OCI-LY1 (cell line): ENCODE measurements around the gene IL31RA.

Experiments
- H2AFZ ChIP-seq: fragments of 200-600 bp; sonication (generic), shearing (Covaris generic); 2 replicates; pipeline ENCODE4 v1.6.0; 2014; ENCODE audit warnings: antibody characterized with exemption, mild to moderate bottlenecking, low read length
- H3F3A ChIP-seq: fragments of 200-600 bp; sonication (generic), shearing (Covaris generic); 2 replicates; pipeline ENCODE4 v1.6.0; 2014; ENCODE audit warnings: mild to moderate bottlenecking, antibody characterized with exemption, low read length, moderate library complexity; ENCODE audit not compliant: insufficient read depth
- H3K27ac ChIP-seq: fragments of 200-600 bp; sonication (generic); 2 replicates; pipeline ENCODE4 v1.5.1; 2014; ENCODE audit warnings: low read length, mixed run types, mild to moderate bottlenecking, low read depth; ENCODE audit not compliant: poor library complexity, severe bottlenecking
- H3K27me3 ChIP-seq: fragments of 200-600 bp; sonication (generic); 2 replicates; pipeline ENCODE4 v1.6.0; 2014; ENCODE audit warnings: antibody characterized with exemption, mild to moderate bottlenecking, low read length, moderate library complexity; ENCODE audit not compliant: insufficient read depth
- H3K36me3 ChIP-seq: fragments of 200-600 bp; sonication (generic); 2 replicates; pipeline ENCODE4 v1.6.1; 2014; ENCODE audit warnings: mild to moderate bottlenecking, antibody characterized with exemption, low read length, moderate library complexity, mixed read lengths; ENCODE audit not compliant: insufficient read depth
- H3K4me1 ChIP-seq: fragments of 200-600 bp; sonication (generic); 2 replicates; pipeline ENCODE4 v1.5.1; 2014; ENCODE audit warnings: mild to moderate bottlenecking, low read length, moderate library complexity; ENCODE audit not compliant: insufficient read depth, severe bottlenecking
- H3K4me2 ChIP-seq: fragments of 200-600 bp; sonication (generic), shearing (Covaris generic); 2 replicates; pipeline ENCODE4 v1.6.1; 2014; ENCODE audit warnings: low read length
- H3K4me3 ChIP-seq: fragments of 200-600 bp; sonication (generic); 2 replicates; pipeline ENCODE4 v1.5.1; 2014; ENCODE audit warnings: low read length, low read depth, mild to moderate bottlenecking, mixed read lengths; ENCODE audit not compliant: poor library complexity, severe bottlenecking
- H3K79me2 ChIP-seq: fragments of 200-600 bp; shearing (Covaris generic); 2 replicates; pipeline ENCODE4 v1.6.1; 2016; ENCODE audit warnings: mixed run types, low read length, mixed read lengths; ENCODE audit not compliant: insufficient read depth
- H3K9ac ChIP-seq: fragments of 200-600 bp; sonication (generic), shearing (Covaris generic); 2 replicates; pipeline ENCODE4 v1.6.1; 2014; ENCODE audit warnings: mild to moderate bottlenecking, low read length, mixed read lengths
- H3K9me2 ChIP-seq: fragments of 200-600 bp; sonication (generic), shearing (Covaris generic); 2 replicates; pipeline ENCODE4 v1.6.1; 2014; ENCODE audit warnings: low read depth, mild to moderate bottlenecking, low read length, mixed read lengths
- H3K9me3 ChIP-seq: fragments of 200-600 bp; shearing (Covaris generic); 2 replicates; pipeline ENCODE4 v1.6.1; 2014; ENCODE audit warnings: low read length, mixed read lengths
- H4K20me1 ChIP-seq: fragments of 200-600 bp; sonication (generic), shearing (Covaris generic); 2 replicates; pipeline ENCODE4 v1.6.0; 2016; ENCODE audit warnings: mild to moderate bottlenecking, low read length; ENCODE audit not compliant: insufficient read depth
- EZH2 ChIP-seq: fragments of 200-600 bp; sonication (generic), shearing (Covaris generic); IDR thresholded peaks from 2 replicates; pipeline ENCODE4 v1.8.0; 2017; ENCODE audit warnings: borderline replicate concordance, mixed run types, mild to moderate bottlenecking, antibody characterized with exemption, low read length, moderate library complexity, mixed read lengths
- TF ChIP-seq, protein P1 (sequence below): fragments of 200-600 bp; sonication (generic), shearing (Covaris generic); IDR thresholded peaks from 2 replicates; pipeline ENCODE4 v1.5.1; 2017; ENCODE audit warnings: mild to moderate bottlenecking, antibody characterized with exemption, low read length, moderate library complexity, mixed read lengths

Gene IL31RA

DNA sequence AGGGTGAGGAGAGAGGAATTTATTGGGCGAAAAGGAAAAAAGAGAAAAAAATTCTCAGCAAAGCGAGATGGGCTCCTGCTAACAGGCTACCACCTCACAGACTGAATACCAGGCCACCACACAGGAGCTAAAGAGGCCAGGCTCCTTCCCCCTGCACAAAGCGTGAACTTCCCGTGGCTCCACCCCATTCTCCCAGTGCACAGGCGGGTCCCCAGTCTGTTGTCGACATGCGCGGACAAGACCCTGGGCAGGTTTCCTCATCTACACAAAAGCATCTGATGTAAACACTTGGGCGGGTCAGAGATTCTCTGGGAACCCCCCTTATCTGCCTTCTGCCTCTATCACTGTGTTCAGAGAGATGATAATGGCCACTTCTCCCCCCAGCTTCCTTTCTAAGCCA lies 34.2 kb downstream of the IL31RA start:
- Histone ChIP-seq H2AFZ (no peak overlapping the region), H3F3A (no peaks in the 10 kb centered on the region), H3K9ac (no peak overlapping the region), H3K4me3 (no peak overlapping the region), H3K27me3 (no peaks in the 10 kb centered on the region), H3K27ac (no peak overlapping the region), H3K9me3 (no peaks in the 10 kb centered on the region), H3K79me2 (no peaks in the 10 kb centered on the region), H4K20me1 (no peaks in the 10 kb centered on the region), H3K36me3 (no peaks in the 10 kb centered on the region), H3K4me1 (no peaks in the 10 kb centered on the region), H3K4me2 (no peak overlapping the region), H3K9me2 (no peaks in the 10 kb centered on the region)
- TF ChIP-seq, protein P1, sequence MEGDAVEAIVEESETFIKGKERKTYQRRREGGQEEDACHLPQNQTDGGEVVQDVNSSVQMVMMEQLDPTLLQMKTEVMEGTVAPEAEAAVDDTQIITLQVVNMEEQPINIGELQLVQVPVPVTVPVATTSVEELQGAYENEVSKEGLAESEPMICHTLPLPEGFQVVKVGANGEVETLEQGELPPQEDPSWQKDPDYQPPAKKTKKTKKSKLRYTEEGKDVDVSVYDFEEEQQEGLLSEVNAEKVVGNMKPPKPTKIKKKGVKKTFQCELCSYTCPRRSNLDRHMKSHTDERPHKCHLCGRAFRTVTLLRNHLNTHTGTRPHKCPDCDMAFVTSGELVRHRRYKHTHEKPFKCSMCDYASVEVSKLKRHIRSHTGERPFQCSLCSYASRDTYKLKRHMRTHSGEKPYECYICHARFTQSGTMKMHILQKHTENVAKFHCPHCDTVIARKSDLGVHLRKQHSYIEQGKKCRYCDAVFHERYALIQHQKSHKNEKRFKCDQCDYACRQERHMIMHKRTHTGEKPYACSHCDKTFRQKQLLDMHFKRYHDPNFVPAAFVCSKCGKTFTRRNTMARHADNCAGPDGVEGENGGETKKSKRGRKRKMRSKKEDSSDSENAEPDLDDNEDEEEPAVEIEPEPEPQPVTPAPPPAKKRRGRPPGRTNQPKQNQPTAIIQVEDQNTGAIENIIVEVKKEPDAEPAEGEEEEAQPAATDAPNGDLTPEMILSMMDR: no peak
- no peak for TF ChIP-seq EZH2

DNA sequence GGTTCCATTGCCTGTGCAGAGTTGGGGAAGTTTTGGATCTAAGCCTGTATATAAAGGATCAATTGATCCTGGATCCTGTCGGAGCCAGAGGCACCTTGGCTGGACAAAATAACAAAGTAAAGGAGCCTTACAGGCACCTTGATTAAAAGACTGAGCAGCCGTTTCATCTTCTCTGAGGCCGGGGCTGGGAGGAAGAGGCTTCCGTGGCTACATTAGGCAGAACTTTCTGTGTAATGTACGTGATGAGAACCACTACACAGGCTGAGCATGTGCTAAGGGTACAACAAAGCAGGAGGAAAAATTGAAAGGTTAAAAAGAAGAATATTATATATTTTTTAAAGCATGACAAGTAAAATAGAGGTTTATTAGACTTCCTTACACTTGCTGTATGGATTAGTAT lies 37.0 kb downstream of the IL31RA start:
- H4K20me1 ChIP-seq: no peaks in the 10 kb centered on the region
- H3K9me2 ChIP-seq: no peaks in the 10 kb centered on the region
- H3K36me3 ChIP-seq: no peaks in the 10 kb centered on the region
- no peaks in the 10 kb centered on the region for H3K9me3 ChIP-seq
- no peak for TF ChIP-seq EZH2
- TF ChIP-seq, protein P1: no peak
- no peaks in the 10 kb centered on the region for H3K27me3 ChIP-seq
- no peaks in the 10 kb centered on the region for H3K79me2 ChIP-seq
- H3F3A ChIP-seq: no peaks in the 10 kb centered on the region
- no peak overlapping the region for H3K4me2 ChIP-seq
- no peaks in the 10 kb centered on the region for H3K4me1 ChIP-seq
- no peak overlapping the region for H3K4me3 ChIP-seq
- no peak overlapping the region for H3K27ac ChIP-seq
- H2AFZ ChIP-seq: no peak overlapping the region
- H3K9ac ChIP-seq: no peak overlapping the region

DNA sequence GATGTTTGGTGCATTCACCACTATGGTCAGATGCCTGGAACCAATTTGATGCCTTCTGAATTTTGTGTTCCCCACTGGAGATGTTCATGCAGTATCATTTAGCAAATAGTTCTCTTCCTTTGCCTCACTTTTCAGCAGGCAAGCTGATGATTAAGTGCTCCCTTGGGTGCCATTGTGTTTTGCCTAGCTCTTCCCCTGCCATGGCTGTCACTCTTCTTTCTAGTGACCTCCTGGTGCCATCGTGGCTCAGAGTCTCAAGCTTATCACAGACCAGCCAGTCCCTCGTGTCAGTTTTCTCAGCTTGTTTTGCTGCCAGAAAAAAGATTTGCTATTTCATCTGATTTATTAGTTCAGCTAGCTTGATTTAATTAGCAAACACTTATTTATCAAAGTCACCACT lies 41.3 kb downstream of the IL31RA start:
- TF ChIP-seq EZH2: no peak
- TF ChIP-seq, protein P1: no peak
- Histone ChIP-seq H3K9me3 (no peaks in the 10 kb centered on the region), H2AFZ (no peak overlapping the region), H4K20me1 (no peaks in the 10 kb centered on the region), H3K36me3 (no peaks in the 10 kb centered on the region), H3K27me3 (no peaks in the 10 kb centered on the region), H3F3A (no peaks in the 10 kb centered on the region), H3K27ac (no peak overlapping the region), H3K4me1 (no peaks in the 10 kb centered on the region), H3K4me2 (no peak overlapping the region), H3K79me2 (no peaks in the 10 kb centered on the region), H3K9me2 (no peaks in the 10 kb centered on the region), H3K4me3 (no peak overlapping the region), H3K9ac (no peak overlapping the region)
